ENCODE measurements around the gene PRR7.
"Not testable (repeated sequence)": the region's sequence is repeated elsewhere in the genome, so short reads cannot be mapped to it uniquely, and the experiment has no call there.

The PRR7 gene

GRCh38 chr5:177446200-177447065, at the start of gene PRR7:
PRR7 (plus strand) TSS chr5:177446814; CDS start chr5:177455068, 8,254 bp downstream.
- peak; percentile 77 for DNase-seq

- DNase-seq = no peak
Measured at GRCh38 chr5:177397875-177398390, 48.7 kb upstream of the PRR7 start.

GRCh38 chr5:177399997-177400868, 46.4 kb upstream of the PRR7 start, which contains the start of gene PFN3:
PFN3 (minus strand) TSS chr5:177400661; CDS start chr5:177400576, 85 bp downstream.
- no peak for DNase-seq

- peak; percentile 64 for DNase-seq
Measured at GRCh38 chr5:177402271-177403043, 44.2 kb upstream of the PRR7 start.

- peak; percentile 51 for DNase-seq
Measured at GRCh38 chr5:177403102-177403791, 43.4 kb upstream of the PRR7 start.

GRCh38 chr5:177403792-177404640, 42.6 kb upstream of the PRR7 start:
- DNase-seq = peak; percentile 89

GRCh38 chr5:177404641-177405179, 41.9 kb upstream of the PRR7 start:
- no peak for DNase-seq

- no peak for DNase-seq
Measured at GRCh38 chr5:177405312-177405711, 41.3 kb upstream of the PRR7 start.

GRCh38 chr5:177405805-177406204, 40.8 kb upstream of the PRR7 start:
- peak; percentile 67 for DNase-seq

GRCh38 chr5:177409043-177409801, 37.4 kb upstream of the PRR7 start, which contains the start of gene F12:
F12 (minus strand) TSS chr5:177409564; CDS start chr5:177409527, 37 bp downstream.
- DNase-seq = no peak

GRCh38 chr5:177410575-177410974, 36.0 kb upstream of the PRR7 start:
- DNase-seq = no peak

GRCh38 chr5:177412603-177413233, 33.9 kb upstream of the PRR7 start:
- no peak for DNase-seq

GRCh38 chr5:177414481-177414880, 32.1 kb upstream of the PRR7 start:
- DNase-seq = no peak

GRCh38 chr5:177417081-177417480, 29.5 kb upstream of the PRR7 start:
- not testable (repeated sequence) for DNase-seq

- no peak for DNase-seq
Measured at GRCh38 chr5:177419046-177419445, 27.6 kb upstream of the PRR7 start.

- not testable (repeated sequence) for DNase-seq
Measured at GRCh38 chr5:177420472-177420871, 26.1 kb upstream of the PRR7 start.

GRCh38 chr5:177421062-177421798, 25.4 kb upstream of the PRR7 start:
- no peak for DNase-seq

- no peak for DNase-seq
Measured at GRCh38 chr5:177423671-177424070, 22.9 kb upstream of the PRR7 start.

All from CD4-positive, alpha-beta T cell treated with Interferon gamma for 1 hour (primary cell).